GM12891 (cell line): Measurements from ENCODE around the gene PPP2R2B.

ENCODE experiments used
- POLR2A ChIP-seq: IDR thresholded peaks from 2 replicates; pipeline ENCODE4 v1.6.1; 2011; ENCODE audit warnings: low read depth, low read length, control low read depth
- SPI1 ChIP-seq: IDR thresholded peaks from 2 replicates; pipeline ENCODE4 v1.6.1; 2011; ENCODE audit warnings: low read depth, low read length, control low read depth
- TAF1 ChIP-seq: IDR thresholded peaks from 2 replicates; pipeline ENCODE4 v1.6.1; 2011; ENCODE audit warnings: low read depth, low read length, control low read depth

- TF ChIP-seq POLR2A, result no peak
- no peak for TF ChIP-seq TAF1
- no peak for TF ChIP-seq SPI1
Observed at GRCh38 chr5:146553446-146553845, 325.1 kb downstream of the PPP2R2B start.
